Measurements from ENCODE around the gene NDST1. TPM values are rescaled to one million over a fixed set of nuclear protein-coding genes. Genes with fewer than 3 reads are reported as not detected.

The NDST1 gene
- total RNA-seq, 1 donor from 2014 or later: 321 TPM

DNA sequence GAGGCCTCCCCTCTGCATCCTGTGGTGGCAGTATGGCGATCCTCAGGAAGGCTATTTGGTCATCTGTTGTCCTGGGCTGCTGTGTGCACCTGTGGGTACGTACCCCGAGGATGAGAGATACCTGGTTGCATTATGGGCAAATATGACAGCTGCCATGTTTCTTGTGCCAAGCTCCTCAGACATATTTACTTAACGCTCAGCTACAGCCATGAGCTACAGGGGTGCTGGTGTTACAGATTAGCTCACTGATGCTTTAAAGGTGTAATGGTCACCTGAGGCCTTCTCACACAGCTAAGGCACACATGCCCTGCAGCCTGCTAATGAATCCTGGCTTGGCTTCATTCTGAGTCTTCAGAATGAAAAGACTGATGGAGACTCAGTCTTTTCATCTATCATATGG is 12.0 kb downstream of the NDST1 start:
- Mint-ChIP-seq H3K4me1 (ENCODE audit: low read depth, unreplicated experiment) (peaks cover 60% of the 10 kb centered on the region), H3K27me3 (ENCODE audit: low read depth, unreplicated experiment) (no peaks in the 10 kb centered on the region), H3K4me3 (ENCODE audit: unreplicated experiment) (no peak overlapping the region), H3K9me3 (ENCODE audit: unreplicated experiment) (no peaks in the 10 kb centered on the region), H3K27ac (ENCODE audit: unreplicated experiment) (no peak overlapping the region), H3K36me3 (ENCODE audit: low read depth, unreplicated experiment) (peaks cover 14% of the 10 kb centered on the region)
- Histone ChIP-seq H3K9me3 (ENCODE audit: insufficient read depth, low read depth, low read length) (no peaks in the 10 kb centered on the region), H3K4me2 (ENCODE audit: low read length) (no peak overlapping the region), H3K79me2 (ENCODE audit: insufficient read depth, low read length) (peaks cover 91% of the 10 kb centered on the region), H4K20me1 (ENCODE audit: insufficient read depth, low read length) (peaks cover 77% of the 10 kb centered on the region), H3K27me3 (ENCODE audit: insufficient read depth, low read length) (no peaks in the 10 kb centered on the region), H3K4me3 (ENCODE audit: insufficient read depth, low read depth, low read length) (no peak overlapping the region), H3K9ac (ENCODE audit: low read length) (no peak overlapping the region), H3K4me1 (ENCODE audit: insufficient read depth, low read length) (peaks cover 58% of the 10 kb centered on the region), H3K36me3 (ENCODE audit: insufficient read depth, low read length) (peaks cover 7% of the 10 kb centered on the region), H2AFZ (ENCODE audit: low read depth, low read length) (no peak overlapping the region), H3K27ac (ENCODE audit: low read depth, low read length) (no peak overlapping the region)
- DNase-seq (ENCODE audit: low read depth): no peak
- FAIRE-seq: no peak
- no peak for TF ChIP-seq EZH2 (IDR thresholded peaks at IDR 0.05; ENCODE audit: insufficient read depth, low read length)

DNA sequence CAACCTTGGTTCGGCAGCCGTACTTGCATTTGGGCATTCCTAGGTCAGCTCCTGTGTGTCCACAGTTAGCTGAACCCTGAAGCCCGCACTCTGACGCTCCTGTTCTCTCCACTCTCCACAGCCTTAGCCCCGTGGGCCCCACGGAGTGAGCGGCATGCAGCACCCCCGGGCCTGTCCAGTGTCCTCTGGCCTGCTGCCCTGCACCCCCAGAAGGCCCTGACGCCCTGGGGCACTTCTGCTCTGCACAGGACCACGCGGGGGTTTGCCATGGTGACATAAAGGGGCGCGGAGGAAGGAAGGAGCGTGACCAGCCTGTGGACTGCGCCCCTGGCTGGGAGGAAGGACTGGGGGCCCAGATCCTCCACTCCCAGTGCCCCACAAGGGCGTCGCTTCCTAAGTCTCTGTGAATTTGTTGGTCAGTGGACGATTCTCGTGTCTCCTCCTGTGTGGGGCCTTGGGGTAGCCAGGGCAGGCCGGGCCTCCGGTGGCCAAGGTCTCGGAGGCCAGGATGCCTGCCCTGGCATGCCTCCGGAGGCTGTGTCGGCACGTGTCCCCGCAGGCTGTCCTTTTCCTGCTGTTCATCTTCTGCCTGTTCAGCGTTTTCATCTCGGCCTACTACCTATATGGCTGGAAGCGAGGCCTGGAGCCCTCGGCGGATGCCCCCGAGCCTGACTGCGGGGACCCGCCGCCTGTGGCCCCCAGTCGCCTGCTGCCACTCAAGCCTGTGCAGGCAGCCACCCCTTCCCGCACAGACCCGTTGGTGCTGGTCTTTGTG is 13.0 kb downstream of the NDST1 start:
- Histone ChIP-seq H3K4me3 (ENCODE audit: insufficient read depth, low read depth, low read length) (no peak overlapping the region), H3K27ac (ENCODE audit: low read depth, low read length) (no peak overlapping the region), H3K4me1 (ENCODE audit: insufficient read depth, low read length) (peaks cover 51% of the 10 kb centered on the region), H4K20me1 (ENCODE audit: insufficient read depth, low read length) (peaks cover 80% of the 10 kb centered on the region), H3K9ac (ENCODE audit: low read length) (no peak overlapping the region), H2AFZ (ENCODE audit: low read depth, low read length) (no peak overlapping the region), H3K27me3 (ENCODE audit: insufficient read depth, low read length) (no peaks in the 10 kb centered on the region), H3K9me3 (ENCODE audit: insufficient read depth, low read depth, low read length) (no peaks in the 10 kb centered on the region), H3K79me2 (ENCODE audit: insufficient read depth, low read length) (peaks cover 95% of the 10 kb centered on the region), H3K36me3 (ENCODE audit: insufficient read depth, low read length) (peaks cover 7% of the 10 kb centered on the region), H3K4me2 (ENCODE audit: low read length) (no peak overlapping the region)
- no peak for DNase-seq (ENCODE audit: low read depth)
- Mint-ChIP-seq H3K27me3 (ENCODE audit: low read depth, unreplicated experiment) (no peaks in the 10 kb centered on the region), H3K36me3 (ENCODE audit: low read depth, unreplicated experiment) (peaks cover 14% of the 10 kb centered on the region), H3K9me3 (ENCODE audit: unreplicated experiment) (no peaks in the 10 kb centered on the region), H3K4me1 (ENCODE audit: low read depth, unreplicated experiment) (peaks cover 57% of the 10 kb centered on the region), H3K4me3 (ENCODE audit: unreplicated experiment) (no peak overlapping the region), H3K27ac (ENCODE audit: unreplicated experiment) (no peak overlapping the region)
- no peak for TF ChIP-seq EZH2 (IDR thresholded peaks at IDR 0.05; ENCODE audit: insufficient read depth, low read length)
- TF ChIP-seq, protein P1, sequence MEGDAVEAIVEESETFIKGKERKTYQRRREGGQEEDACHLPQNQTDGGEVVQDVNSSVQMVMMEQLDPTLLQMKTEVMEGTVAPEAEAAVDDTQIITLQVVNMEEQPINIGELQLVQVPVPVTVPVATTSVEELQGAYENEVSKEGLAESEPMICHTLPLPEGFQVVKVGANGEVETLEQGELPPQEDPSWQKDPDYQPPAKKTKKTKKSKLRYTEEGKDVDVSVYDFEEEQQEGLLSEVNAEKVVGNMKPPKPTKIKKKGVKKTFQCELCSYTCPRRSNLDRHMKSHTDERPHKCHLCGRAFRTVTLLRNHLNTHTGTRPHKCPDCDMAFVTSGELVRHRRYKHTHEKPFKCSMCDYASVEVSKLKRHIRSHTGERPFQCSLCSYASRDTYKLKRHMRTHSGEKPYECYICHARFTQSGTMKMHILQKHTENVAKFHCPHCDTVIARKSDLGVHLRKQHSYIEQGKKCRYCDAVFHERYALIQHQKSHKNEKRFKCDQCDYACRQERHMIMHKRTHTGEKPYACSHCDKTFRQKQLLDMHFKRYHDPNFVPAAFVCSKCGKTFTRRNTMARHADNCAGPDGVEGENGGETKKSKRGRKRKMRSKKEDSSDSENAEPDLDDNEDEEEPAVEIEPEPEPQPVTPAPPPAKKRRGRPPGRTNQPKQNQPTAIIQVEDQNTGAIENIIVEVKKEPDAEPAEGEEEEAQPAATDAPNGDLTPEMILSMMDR (IDR thresholded peaks at IDR 0.05; ENCODE audit: insufficient read depth, low read depth, low read length): no peak
- FAIRE-seq: no peak

DNA sequence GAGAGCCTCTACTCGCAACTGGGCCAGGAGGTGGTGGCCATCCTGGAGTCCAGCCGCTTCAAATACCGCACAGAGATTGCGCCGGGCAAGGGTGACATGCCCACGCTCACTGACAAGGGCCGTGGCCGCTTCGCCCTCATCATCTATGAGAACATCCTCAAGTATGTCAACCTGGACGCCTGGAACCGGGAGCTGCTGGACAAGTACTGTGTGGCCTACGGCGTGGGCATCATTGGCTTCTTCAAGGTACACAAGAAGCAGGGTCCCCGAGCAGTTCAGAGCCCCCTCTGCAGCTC is 13.5 kb downstream of the NDST1 start:
- Mint-ChIP-seq H3K4me3 (ENCODE audit: unreplicated experiment) (no peak overlapping the region), H3K27me3 (ENCODE audit: low read depth, unreplicated experiment) (no peaks in the 10 kb centered on the region), H3K36me3 (ENCODE audit: low read depth, unreplicated experiment) (peaks cover 14% of the 10 kb centered on the region), H3K27ac (ENCODE audit: unreplicated experiment) (peak overlapping the region; percentile 18), H3K9me3 (ENCODE audit: unreplicated experiment) (no peaks in the 10 kb centered on the region), H3K4me1 (ENCODE audit: low read depth, unreplicated experiment) (peaks cover 57% of the 10 kb centered on the region)
- H2AFZ ChIP-seq (ENCODE audit: low read depth, low read length): no peak overlapping the region
- DNase-seq (ENCODE audit: low read depth) (no peak), FAIRE-seq (no peak)
- no peaks in the 10 kb centered on the region for H3K27me3 ChIP-seq (ENCODE audit: insufficient read depth, low read length)
- peaks cover 95% of the 10 kb centered on the region for H3K79me2 ChIP-seq (ENCODE audit: insufficient read depth, low read length)
- H3K27ac ChIP-seq (ENCODE audit: low read depth, low read length): no peak overlapping the region
- no peak overlapping the region for H3K4me2 ChIP-seq (ENCODE audit: low read length)
- peaks cover 46% of the 10 kb centered on the region for H3K4me1 ChIP-seq (ENCODE audit: insufficient read depth, low read length)
- TF ChIP-seq, protein P1 (IDR thresholded peaks at IDR 0.05; ENCODE audit: insufficient read depth, low read depth, low read length): no peak
- H4K20me1 ChIP-seq (ENCODE audit: insufficient read depth, low read length): peaks cover 85% of the 10 kb centered on the region
- H3K4me3 ChIP-seq (ENCODE audit: insufficient read depth, low read depth, low read length): no peak overlapping the region
- peaks cover 7% of the 10 kb centered on the region for H3K36me3 ChIP-seq (ENCODE audit: insufficient read depth, low read length)
- no peaks in the 10 kb centered on the region for H3K9me3 ChIP-seq (ENCODE audit: insufficient read depth, low read depth, low read length)
- no peak overlapping the region for H3K9ac ChIP-seq (ENCODE audit: low read length)

Measured in astrocyte (in vitro differentiated cells and primary cell).